HG02623 (cell line): ENCODE results near the gene GAD1.

Experiments
- ATAC-seq: cut with Tn5 transposase; IDR thresholded peaks from one replicate; pipeline ENCODE4 v1.9.1; 2021; ENCODE audit warnings: moderate library complexity; ENCODE audit not compliant: unreplicated experiment

The GAD1 gene

DNA sequence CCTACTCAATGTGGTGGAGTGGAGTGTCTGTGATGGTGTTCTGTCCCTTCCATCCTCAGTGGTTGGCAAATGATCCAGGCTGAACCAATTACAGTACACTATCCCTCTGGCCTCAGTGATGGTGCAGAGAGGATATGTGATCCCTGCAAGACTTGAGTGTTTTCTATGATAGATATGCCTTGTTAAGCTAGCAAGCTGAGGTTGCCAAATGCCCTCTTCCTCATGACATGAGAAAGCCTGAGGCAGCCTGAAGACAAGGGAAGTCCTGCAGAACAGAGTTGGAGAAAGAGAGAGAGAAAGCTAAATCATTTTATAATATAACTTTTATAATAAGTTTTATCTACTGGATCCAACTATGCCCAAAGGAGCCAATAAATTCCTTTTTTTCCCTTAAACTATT, 70.8 kb downstream of the GAD1 start:
- ATAC-seq: no peak

DNA sequence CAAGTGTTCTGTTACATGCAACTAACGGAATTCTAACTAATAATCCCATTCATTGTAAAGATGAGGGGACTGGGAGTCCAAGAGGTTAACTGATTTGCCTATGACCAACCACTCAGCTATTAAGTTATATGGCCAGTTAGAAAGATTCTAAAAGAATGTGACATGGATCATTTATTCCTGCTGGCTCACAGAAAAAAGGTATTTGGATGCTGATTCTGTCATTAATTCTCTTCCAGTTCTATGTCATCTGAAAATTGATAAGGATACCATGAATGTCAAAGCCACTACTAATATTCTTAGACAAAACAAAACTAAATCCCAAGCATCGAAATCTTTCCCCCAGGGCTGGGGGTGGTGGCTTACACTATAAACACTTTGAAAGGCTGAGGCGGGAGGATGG, 71.2 kb downstream of the GAD1 start:
- ATAC-seq: no peak

- ATAC-seq: no peak
Measured at GRCh38 chr2:170891893-170892292, 75.2 kb downstream of the GAD1 start.

GRCh38 chr2:170892391-170892951, 75.8 kb downstream of the GAD1 start:
- no peak for ATAC-seq

DNA sequence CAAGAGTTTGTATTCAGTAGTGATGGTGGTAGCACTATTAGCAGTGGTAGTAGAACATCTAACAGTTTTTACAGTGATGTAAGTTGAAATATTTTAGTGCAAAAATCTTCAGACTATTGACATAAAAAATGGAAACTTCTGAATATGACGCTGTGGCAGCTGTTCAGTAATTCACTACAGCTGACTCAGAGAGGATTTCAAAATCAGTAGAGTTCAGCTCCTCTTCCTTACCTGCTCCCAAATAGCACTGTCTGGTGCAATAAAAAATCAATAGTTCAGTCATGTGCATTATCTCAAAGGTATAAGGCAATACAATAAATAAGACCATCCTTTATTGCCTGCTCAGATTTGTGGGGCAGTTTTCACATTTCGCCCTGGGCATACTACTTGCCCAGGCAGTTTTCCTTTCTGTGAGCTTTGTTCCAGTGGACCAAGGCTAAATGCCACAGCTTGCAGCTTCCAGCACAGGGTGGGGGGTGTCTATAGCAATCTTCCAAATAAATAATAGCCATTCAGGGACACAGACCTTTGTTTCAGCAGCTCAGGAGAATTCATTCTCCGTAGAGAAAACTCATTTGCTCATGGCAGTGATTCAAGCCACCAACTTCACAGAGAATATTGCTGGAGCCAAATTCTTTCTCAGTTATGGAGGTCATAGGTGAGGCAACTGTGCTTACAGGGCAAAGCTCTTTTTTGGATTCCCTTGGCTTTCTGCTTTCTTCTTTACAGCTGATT, 78.5 kb downstream of the GAD1 start:
- ATAC-seq: no peak

GRCh38 chr2:170896622-170897021, 79.9 kb downstream of the GAD1 start:
- no peak for ATAC-seq

- no peak for ATAC-seq
Measured at GRCh38 chr2:170897108-170897507, 80.4 kb downstream of the GAD1 start.

GRCh38 chr2:170905864-170906263, 89.2 kb downstream of the GAD1 start:
- ATAC-seq: no peak
